HL-60 (cell line): ENCODE results near the gene DDIT4L.

Source experiments
- DNase-seq, 2 experiments: peaks; one replicate each; pipeline ENCODE4 v3.0.0-alpha.2; 2010 to 2020; ENCODE audit warnings: low read depth in 1 of 2, low spot score in 1 of 2
- H3K27ac ChIP-seq: fragments of 250-450 bp; sonication (Bioruptor Pico); replicated peaks from 2 replicates; pipeline ENCODE4 v1.5.1; 2020; ENCODE audit warnings: mild to moderate bottlenecking, moderate library complexity
- H3K27me3 ChIP-seq: fragments of 250-450 bp; sonication (Bioruptor Pico); 2 replicates; pipeline ENCODE4 v1.5.1; 2021; ENCODE audit warnings: mild to moderate bottlenecking, moderate library complexity; ENCODE audit not compliant: insufficient read depth, poor library complexity, severe bottlenecking
- H3K4me3 ChIP-seq: replicated peaks from 2 replicates; pipeline ENCODE4 v1.5.1; 2011; ENCODE audit warnings: mild to moderate bottlenecking, control low read depth, low read length; ENCODE audit not compliant: insufficient read depth
- CTCF ChIP-seq: IDR thresholded peaks from one replicate; pipeline ENCODE4 v1.5.1; 2011; ENCODE audit warnings: low read length, control low read depth, inconsistent platforms; ENCODE audit not compliant: insufficient read depth
- GABPA ChIP-seq: IDR thresholded peaks from 2 replicates; pipeline ENCODE4 v1.6.1; 2012; ENCODE audit warnings: low read depth
- POLR2AphosphoS5 ChIP-seq: IDR thresholded peaks from 2 replicates; pipeline ENCODE4 v1.6.1; 2012; ENCODE audit warnings: low read depth
- REST ChIP-seq: IDR thresholded peaks from 2 replicates; pipeline ENCODE4 v1.6.1; 2012; ENCODE audit warnings: low read depth; ENCODE audit not compliant: insufficient replicate concordance
- SPI1 ChIP-seq: IDR thresholded peaks from 2 replicates; pipeline ENCODE4 v1.6.1; 2012; ENCODE audit warnings: low read depth, mild to moderate bottlenecking, borderline replicate concordance

Gene DDIT4L

GRCh38 chr4:100188829-100189228 is 1.4 kb downstream of the DDIT4L start:
- no peak for TF ChIP-seq CTCF
- TF ChIP-seq GABPA: no peak
- no peak for TF ChIP-seq POLR2AphosphoS5
- no peak for TF ChIP-seq REST
- Histone ChIP-seq H3K27me3 (no peaks in the 10 kb centered on the region), H3K27ac (no peak overlapping the region), H3K4me3 (no peak overlapping the region)
- DNase-seq: no peak

- Histone ChIP-seq H3K4me3 (no peak overlapping the region), H3K27ac (no peak overlapping the region), H3K27me3 (no peaks in the 10 kb centered on the region)
- DNase-seq: no peak
- no peak for TF ChIP-seq GABPA
- TF ChIP-seq CTCF: no peak
- no peak for TF ChIP-seq REST
- TF ChIP-seq SPI1: no peak
- no peak for TF ChIP-seq POLR2AphosphoS5
Measured at GRCh38 chr4:100187781-100188180, 2.5 kb downstream of the DDIT4L start.

- DNase-seq: no peak
- H3K4me3 ChIP-seq: no peak overlapping the region
- no peak overlapping the region for H3K27ac ChIP-seq
- TF ChIP-seq GABPA: no peak
- H3K27me3 ChIP-seq: no peaks in the 10 kb centered on the region
Measured at GRCh38 chr4:100184787-100185186, 5.5 kb downstream of the DDIT4L start.

- Histone ChIP-seq H3K27me3 (no peaks in the 10 kb centered on the region), H3K27ac (no peak overlapping the region), H3K4me3 (no peak overlapping the region)
- no peak for DNase-seq
- TF ChIP-seq GABPA (no peak), POLR2AphosphoS5 (no peak), REST (no peak), SPI1 (no peak), CTCF (no peak)
Measured at GRCh38 chr4:100177855-100178254, 12.4 kb downstream of the DDIT4L start.
